ENCODE data around the gene MID1IP1.

- TF ChIP-seq, protein P1, sequence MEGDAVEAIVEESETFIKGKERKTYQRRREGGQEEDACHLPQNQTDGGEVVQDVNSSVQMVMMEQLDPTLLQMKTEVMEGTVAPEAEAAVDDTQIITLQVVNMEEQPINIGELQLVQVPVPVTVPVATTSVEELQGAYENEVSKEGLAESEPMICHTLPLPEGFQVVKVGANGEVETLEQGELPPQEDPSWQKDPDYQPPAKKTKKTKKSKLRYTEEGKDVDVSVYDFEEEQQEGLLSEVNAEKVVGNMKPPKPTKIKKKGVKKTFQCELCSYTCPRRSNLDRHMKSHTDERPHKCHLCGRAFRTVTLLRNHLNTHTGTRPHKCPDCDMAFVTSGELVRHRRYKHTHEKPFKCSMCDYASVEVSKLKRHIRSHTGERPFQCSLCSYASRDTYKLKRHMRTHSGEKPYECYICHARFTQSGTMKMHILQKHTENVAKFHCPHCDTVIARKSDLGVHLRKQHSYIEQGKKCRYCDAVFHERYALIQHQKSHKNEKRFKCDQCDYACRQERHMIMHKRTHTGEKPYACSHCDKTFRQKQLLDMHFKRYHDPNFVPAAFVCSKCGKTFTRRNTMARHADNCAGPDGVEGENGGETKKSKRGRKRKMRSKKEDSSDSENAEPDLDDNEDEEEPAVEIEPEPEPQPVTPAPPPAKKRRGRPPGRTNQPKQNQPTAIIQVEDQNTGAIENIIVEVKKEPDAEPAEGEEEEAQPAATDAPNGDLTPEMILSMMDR (IDR thresholded peaks at IDR 0.05), result no peak
- no peak for TF ChIP-seq POLR2AphosphoS5 (IDR thresholded peaks at IDR 0.05)
Measured at GRCh38 chrX:38847206-38847902, 46.1 kb downstream of the MID1IP1 start.
